Stimulated activated CD8-positive, alpha-beta memory T cell treated with anti-CD3 and anti-CD28 coated beads, Interleukin-12 subunit alpha, Interleukin-12 subunit beta, amount 100 ng/mL, for 24 hours (primary cell): ENCODE measurements around the gene UBL3.
A peak's percentile ranks its signal among the peaks of the same experiment; 100 is the strongest.

Experiments
- DNase-seq: peaks from one replicate; pipeline ENCODE4 v3.0.0-alpha.2; 2020; ENCODE audit errors: extremely low read depth

The UBL3 gene

DNA sequence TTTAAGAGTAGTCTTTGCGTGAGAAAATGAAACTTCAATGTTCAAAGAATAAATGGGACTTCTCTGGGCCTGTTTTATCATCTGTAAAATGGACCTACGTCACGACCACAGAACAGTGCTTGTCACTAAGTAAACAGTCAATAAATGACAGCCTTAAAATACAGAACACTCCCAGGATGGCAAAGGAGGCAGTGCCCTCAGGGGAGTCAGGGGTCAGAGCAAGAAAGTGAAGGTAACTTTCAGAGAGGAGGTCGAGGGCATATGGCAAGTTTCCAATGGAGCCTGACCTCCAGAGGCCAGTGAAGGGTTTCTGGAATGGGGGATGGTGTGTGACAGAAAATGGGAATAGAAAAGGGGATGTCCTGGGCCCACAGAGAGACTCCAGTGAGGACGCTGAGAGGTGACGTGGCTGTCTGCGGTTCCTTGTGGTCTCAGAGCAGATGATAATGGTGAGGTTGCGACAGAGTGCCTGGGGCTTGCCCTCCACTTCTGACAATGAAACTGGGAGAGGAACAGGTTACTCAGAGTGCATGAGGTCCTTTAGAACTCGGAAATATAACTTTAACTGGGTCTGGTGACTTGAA lies 91.8 kb downstream of the UBL3 start:
- DNase-seq: peak; percentile 38

- DNase-seq: no peak
Observed at GRCh38 chr13:29756506-29756905, 93.9 kb downstream of the UBL3 start.

DNA sequence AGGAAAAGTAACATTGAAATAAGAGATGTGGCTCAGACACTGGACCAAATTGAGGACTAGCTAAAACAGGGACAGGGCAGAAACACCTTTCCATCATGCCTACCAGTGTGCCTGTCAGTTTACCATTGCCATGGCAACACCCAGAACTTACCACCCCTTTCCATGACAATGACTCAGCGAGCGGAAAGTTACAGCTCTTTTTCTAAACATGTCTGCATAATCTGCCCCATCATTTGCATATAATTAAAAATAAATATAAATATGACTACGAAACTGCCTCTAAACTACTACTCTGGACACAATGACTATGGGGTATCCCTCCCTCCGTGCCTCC lies 96.0 kb downstream of the UBL3 start:
- DNase-seq: no peak

GRCh38 chr13:29753618-29754472 lies 96.6 kb downstream of the UBL3 start:
- DNase-seq: no peak

GRCh38 chr13:29752175-29752574 lies 98.2 kb downstream of the UBL3 start:
- no peak for DNase-seq

- no peak for DNase-seq
Observed at GRCh38 chr13:29750183-29750530, 100.3 kb downstream of the UBL3 start.

GRCh38 chr13:29749401-29750182 lies 100.8 kb downstream of the UBL3 start:
- DNase-seq: no peak

GRCh38 chr13:29748097-29748496 lies 102.3 kb downstream of the UBL3 start:
- no peak for DNase-seq

DNA sequence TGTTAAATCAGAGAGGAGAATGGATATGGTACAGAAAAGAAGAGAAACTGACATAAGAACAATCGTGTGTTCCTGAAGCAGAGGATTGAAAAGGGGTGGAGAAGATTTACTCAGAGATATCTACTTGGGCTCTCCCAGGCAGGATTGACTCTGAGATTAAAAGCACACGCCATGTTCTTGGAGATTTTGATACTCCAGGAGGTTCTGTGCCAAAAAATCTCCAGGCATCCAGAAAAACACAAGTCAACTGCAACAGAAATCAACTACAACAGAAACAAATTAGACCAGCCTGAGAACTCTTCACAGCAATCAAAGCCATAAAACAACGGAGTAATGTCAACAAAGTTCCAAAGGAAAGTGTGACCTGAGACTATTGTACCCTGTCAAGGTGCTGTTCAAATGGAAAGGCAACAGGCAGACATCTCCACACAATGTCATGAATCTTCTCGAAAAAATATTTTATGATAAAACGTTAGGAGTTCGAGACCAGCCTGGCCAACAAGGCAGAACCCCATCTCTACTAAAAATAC lies 104.2 kb downstream of the UBL3 start:
- no peak for DNase-seq

DNA sequence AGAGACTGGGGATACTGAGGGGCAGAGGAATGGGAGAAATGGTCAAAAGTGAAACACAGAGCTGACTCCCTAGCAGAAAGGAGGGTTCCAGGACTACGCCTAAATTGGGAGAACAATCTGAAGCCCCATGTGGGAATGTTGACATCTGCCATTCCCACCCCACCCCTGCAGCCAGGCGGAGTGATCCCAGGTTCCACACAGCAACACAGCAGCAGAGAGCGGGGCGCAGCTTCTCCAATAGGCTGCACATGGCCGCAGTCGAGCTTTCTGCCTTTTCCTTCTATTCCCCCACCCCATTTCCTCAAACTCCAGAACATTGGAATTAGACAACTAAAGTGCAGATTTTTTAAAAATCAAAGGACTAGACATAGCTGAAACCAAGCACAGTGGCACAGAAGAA lies 104.7 kb downstream of the UBL3 start:
- DNase-seq: no peak

GRCh38 chr13:29743201-29743786 lies 107.1 kb downstream of the UBL3 start:
- DNase-seq: no peak

- DNase-seq: no peak
Observed at GRCh38 chr13:29740961-29741360, 109.5 kb downstream of the UBL3 start.

- DNase-seq: no peak
Observed at GRCh38 chr13:29737061-29737460, 113.4 kb downstream of the UBL3 start.

DNA sequence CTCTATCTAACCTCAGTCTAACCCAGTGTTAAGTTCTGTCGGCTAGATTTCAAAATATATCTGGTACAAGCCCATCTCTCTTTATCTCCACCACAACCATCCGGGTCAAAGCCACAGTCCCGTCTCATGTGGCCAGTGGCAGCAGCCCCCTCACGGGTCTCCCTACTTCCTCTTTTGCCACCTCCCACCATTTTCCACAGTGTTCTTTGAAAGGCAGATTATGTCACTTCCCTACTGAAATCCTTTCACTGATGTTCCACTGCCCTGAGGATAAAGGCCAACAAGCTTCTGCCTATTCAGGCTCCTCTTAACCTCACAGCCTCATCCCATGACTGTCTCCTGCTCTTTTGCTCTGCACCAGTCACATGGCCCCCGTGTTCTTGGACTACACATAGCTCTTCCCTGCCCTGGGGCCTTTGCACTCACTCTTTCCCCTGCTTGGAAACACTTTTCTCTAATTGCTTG lies 117.2 kb downstream of the UBL3 start:
- DNase-seq: no peak

- no peak for DNase-seq
Observed at GRCh38 chr13:29730253-29730652, 120.2 kb downstream of the UBL3 start.

DNA sequence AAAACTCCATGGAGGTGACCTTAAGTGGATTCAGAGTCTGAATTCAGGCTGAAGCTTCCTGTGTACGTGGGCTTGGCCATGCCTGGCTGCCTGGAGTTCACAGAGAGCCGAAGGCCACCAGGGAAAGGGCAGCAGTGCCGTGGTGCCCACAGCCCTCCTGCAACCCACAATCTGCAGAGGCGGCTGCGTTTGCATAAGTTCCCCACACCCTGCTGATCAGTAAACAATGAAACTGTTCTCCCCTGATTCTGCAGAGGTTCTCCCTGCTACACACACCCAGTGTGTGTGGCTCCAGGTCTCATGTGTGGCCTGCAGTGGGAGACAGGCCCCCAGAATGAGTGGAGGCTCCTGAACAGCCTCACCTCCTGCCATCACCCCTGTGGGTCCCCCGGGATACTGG lies 128.0 kb downstream of the UBL3 start:
- DNase-seq: no peak

GRCh38 chr13:29721766-29722165 lies 128.7 kb downstream of the UBL3 start:
- no peak for DNase-seq

GRCh38 chr13:29718694-29719093 lies 131.7 kb downstream of the UBL3 start:
- DNase-seq: no peak

DNA sequence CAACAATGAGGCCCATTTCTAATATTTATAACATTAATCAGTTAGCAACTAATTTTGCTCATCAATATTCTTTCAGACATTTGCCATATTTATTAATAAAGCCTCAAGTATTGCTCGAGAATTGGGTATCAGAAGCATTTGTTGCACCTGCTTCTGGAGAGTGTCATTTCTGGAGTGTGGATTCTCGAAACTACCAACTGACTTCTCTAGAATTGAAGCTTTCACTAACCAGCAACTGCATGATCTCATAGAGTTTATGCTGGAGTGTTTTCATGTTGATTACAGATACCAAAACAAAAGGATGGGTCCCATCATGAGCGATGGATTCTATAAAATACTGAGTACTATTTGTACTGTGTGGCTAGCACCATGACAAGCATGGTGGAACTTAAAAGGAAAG lies 133.9 kb downstream of the UBL3 start:
- no peak for DNase-seq
